ENCODE data around the gene ADORA3.

ADORA3 gene

DNA sequence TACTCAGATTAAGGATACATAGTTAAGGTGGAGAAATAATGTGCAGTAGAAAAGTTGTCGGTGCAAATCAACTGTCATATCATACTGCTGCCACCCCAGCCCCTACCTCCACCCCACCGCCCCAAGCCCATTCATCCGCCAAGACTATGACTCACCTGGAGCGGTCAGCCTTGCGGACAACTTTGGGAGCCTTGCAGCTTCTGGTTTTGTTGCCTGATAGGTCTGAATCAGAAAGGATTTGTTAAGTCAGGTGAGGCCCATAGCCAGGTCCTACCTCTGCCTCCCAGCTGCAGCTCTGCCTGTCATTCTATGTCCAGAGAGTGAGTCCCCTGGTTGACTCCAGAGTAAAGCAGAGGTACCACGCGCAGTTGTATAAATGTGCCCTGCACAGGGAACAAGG, 17.0 kb downstream of the ADORA3 start:
- no peak for TF ChIP-seq ZBTB7A (IDR thresholded peaks at IDR 0.05; ENCODE audit: low read depth)
- no peak for TF ChIP-seq REST (IDR thresholded peaks at IDR 0.05; ENCODE audit: low read depth)
- TF ChIP-seq, protein P1, sequence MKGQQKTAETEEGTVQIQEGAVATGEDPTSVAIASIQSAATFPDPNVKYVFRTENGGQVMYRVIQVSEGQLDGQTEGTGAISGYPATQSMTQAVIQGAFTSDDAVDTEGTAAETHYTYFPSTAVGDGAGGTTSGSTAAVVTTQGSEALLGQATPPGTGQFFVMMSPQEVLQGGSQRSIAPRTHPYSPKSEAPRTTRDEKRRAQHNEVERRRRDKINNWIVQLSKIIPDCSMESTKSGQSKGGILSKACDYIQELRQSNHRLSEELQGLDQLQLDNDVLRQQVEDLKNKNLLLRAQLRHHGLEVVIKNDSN (IDR thresholded peaks at IDR 0.05) = no peak
- TF ChIP-seq NFIC (IDR thresholded peaks at IDR 0.05) = no peak
- no peak for TF ChIP-seq TCF12 (IDR thresholded peaks at IDR 0.05; ENCODE audit: low read depth)
- no peak for TF ChIP-seq MAX (IDR thresholded peaks at IDR 0.05)
- TF ChIP-seq RAD21 (IDR thresholded peaks at IDR 0.05; ENCODE audit: low read depth) = no peak
- no peak for TF ChIP-seq TAF1 (IDR thresholded peaks at IDR 0.05; ENCODE audit: low read depth)
- no peak for TF ChIP-seq TEAD4 (IDR thresholded peaks at IDR 0.05)
- TF ChIP-seq EGR1 (IDR thresholded peaks at IDR 0.05) = no peak
- no peak for TF ChIP-seq FOXM1 (IDR thresholded peaks at IDR 0.05; ENCODE audit: borderline replicate concordance, low read depth)
- no peak for TF ChIP-seq CREB1 (IDR thresholded peaks at IDR 0.05; ENCODE audit: low read depth)
- no peak for TF ChIP-seq YY1 (IDR thresholded peaks at IDR 0.05; ENCODE audit: low read depth)
- no peak for TF ChIP-seq CEBPB (IDR thresholded peaks at IDR 0.05)
- TF ChIP-seq EP300 (IDR thresholded peaks at IDR 0.05; ENCODE audit: borderline replicate concordance) = no peak

DNA sequence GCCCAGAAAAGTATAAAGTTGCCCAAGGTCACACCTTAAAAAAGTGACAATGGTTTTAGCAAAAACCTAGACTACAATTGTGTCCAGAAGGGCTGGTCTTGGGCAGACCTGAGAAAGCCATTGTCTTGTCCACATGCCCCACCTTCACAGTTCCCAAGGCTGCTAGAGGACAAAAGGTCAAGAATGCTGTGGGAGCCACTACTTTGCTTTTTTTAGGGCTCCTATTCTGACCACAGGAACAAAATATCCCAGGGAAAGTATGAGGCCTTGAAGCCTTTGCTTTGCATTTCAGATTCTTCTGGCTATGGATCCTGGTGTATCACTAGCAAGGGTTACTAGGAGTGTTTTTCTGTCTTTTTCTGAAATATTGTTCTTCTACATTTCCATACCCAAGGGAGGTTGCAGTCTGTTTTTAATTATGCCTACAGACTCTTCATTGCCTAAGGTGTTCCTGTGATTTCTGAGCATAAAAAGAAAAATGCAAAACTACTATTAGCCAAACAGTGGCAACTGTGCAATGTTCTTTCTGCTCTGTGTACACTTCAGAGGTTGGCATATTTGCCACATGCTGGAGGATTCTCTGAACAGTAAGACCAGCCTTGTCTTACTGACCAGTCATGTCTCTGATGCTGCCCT, 18.9 kb downstream of the ADORA3 start:
- TF ChIP-seq CEBPB (IDR thresholded peaks at IDR 0.05) (no peak), FOXM1 (IDR thresholded peaks at IDR 0.05; ENCODE audit: borderline replicate concordance, low read depth) (no peak), RAD21 (IDR thresholded peaks at IDR 0.05; ENCODE audit: low read depth) (no peak), EGR1 (IDR thresholded peaks at IDR 0.05) (no peak), REST (IDR thresholded peaks at IDR 0.05; ENCODE audit: low read depth) (no peak), ZBTB7A (IDR thresholded peaks at IDR 0.05; ENCODE audit: low read depth) (no peak), CREB1 (IDR thresholded peaks at IDR 0.05; ENCODE audit: low read depth) (no peak), YY1 (IDR thresholded peaks at IDR 0.05; ENCODE audit: low read depth) (no peak), TCF12 (IDR thresholded peaks at IDR 0.05; ENCODE audit: low read depth) (no peak), EP300 (IDR thresholded peaks at IDR 0.05; ENCODE audit: borderline replicate concordance) (no peak), MAX (IDR thresholded peaks at IDR 0.05) (no peak), TAF1 (IDR thresholded peaks at IDR 0.05; ENCODE audit: low read depth) (no peak), NFIC (IDR thresholded peaks at IDR 0.05) (no peak), TEAD4 (IDR thresholded peaks at IDR 0.05) (no peak)
- TF ChIP-seq, protein P1 (IDR thresholded peaks at IDR 0.05) = no peak

DNA sequence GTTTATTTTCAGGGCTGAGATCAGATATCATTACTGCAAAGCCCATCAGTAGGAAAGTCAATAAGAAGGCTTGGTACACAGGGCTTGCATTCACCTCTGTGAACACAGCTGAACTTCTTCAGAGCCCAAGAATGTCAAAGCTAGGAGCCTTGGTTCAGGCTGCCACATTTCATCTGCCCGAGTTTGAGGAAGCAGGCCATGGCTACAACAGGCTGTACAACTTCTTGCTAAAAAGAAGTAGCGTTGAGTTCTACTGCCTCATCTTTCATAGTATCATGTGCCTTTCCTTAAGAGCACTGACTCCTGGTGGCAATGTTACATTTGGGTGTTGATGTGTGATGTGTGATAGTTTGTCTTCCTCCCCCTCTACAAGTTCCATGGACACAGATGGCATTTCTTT, 19.6 kb downstream of the ADORA3 start:
- TF ChIP-seq, protein P1 (IDR thresholded peaks at IDR 0.05) = no peak
- TF ChIP-seq ZBTB7A (IDR thresholded peaks at IDR 0.05; ENCODE audit: low read depth) = no peak
- TF ChIP-seq REST (IDR thresholded peaks at IDR 0.05; ENCODE audit: low read depth) = no peak
- no peak for TF ChIP-seq RAD21 (IDR thresholded peaks at IDR 0.05; ENCODE audit: low read depth)
- no peak for TF ChIP-seq TCF12 (IDR thresholded peaks at IDR 0.05; ENCODE audit: low read depth)
- no peak for TF ChIP-seq EP300 (IDR thresholded peaks at IDR 0.05; ENCODE audit: borderline replicate concordance)
- no peak for TF ChIP-seq FOXM1 (IDR thresholded peaks at IDR 0.05; ENCODE audit: borderline replicate concordance, low read depth)
- TF ChIP-seq EGR1 (IDR thresholded peaks at IDR 0.05) = no peak
- TF ChIP-seq CEBPB (IDR thresholded peaks at IDR 0.05) = no peak
- no peak for TF ChIP-seq NFIC (IDR thresholded peaks at IDR 0.05)
- TF ChIP-seq MAX (IDR thresholded peaks at IDR 0.05) = no peak
- no peak for TF ChIP-seq TAF1 (IDR thresholded peaks at IDR 0.05; ENCODE audit: low read depth)
- no peak for TF ChIP-seq YY1 (IDR thresholded peaks at IDR 0.05; ENCODE audit: low read depth)
- no peak for TF ChIP-seq TEAD4 (IDR thresholded peaks at IDR 0.05)
- no peak for TF ChIP-seq CREB1 (IDR thresholded peaks at IDR 0.05; ENCODE audit: low read depth)
